Measurements from ENCODE around the gene NLRP4.

Gene NLRP4, protein sequence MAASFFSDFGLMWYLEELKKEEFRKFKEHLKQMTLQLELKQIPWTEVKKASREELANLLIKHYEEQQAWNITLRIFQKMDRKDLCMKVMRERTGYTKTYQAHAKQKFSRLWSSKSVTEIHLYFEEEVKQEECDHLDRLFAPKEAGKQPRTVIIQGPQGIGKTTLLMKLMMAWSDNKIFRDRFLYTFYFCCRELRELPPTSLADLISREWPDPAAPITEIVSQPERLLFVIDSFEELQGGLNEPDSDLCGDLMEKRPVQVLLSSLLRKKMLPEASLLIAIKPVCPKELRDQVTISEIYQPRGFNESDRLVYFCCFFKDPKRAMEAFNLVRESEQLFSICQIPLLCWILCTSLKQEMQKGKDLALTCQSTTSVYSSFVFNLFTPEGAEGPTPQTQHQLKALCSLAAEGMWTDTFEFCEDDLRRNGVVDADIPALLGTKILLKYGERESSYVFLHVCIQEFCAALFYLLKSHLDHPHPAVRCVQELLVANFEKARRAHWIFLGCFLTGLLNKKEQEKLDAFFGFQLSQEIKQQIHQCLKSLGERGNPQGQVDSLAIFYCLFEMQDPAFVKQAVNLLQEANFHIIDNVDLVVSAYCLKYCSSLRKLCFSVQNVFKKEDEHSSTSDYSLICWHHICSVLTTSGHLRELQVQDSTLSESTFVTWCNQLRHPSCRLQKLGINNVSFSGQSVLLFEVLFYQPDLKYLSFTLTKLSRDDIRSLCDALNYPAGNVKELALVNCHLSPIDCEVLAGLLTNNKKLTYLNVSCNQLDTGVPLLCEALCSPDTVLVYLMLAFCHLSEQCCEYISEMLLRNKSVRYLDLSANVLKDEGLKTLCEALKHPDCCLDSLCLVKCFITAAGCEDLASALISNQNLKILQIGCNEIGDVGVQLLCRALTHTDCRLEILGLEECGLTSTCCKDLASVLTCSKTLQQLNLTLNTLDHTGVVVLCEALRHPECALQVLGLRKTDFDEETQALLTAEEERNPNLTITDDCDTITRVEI
- total RNA-seq = 0 to 0.12 (median 0) reads per million in 9 experiments

DNA sequence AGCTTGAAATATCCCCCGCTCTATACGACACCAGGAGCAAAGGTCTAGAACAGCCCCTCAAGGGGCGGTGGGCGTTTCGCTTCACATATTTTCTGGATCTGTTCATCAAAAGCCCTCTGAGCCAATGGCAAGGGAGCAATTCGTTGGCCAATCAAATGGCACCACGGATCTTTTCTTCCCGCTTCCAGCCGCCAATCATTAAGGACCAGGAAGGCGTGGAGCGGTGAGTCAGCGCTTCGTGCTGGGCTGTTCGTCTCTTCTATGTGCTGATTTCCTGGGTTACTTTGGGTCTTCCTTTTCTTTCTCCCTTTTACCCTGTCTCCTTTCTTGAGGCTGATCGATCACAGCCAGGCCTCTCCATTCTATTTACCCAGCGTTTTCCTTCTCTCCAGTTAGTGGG is at the start of gene NLRP4:
NLRP4 (plus strand) TSS at position 201 of the 400 bp plus-strand sequence. CDS start 15,541 bp downstream, outside the sequence.
- ATAC-seq (replicated peaks) (no peak), DNase-seq (no peak)
- H3K4me3 Mint-ChIP-seq = no peak within 1 kb of the TSS
- no peaks in the 10 kb centered on the region for H3K4me1 Mint-ChIP-seq (ENCODE audit: low read depth in 2 of 2)
- no peak within 1 kb of the TSS for H3K27ac Mint-ChIP-seq
- H3K9me3 Mint-ChIP-seq = no peaks in the 10 kb centered on the region
- H3K36me3 Mint-ChIP-seq (ENCODE audit: insufficient read depth) = no peaks in the 10 kb centered on the region
- H3K27me3 Mint-ChIP-seq = no peaks in the 10 kb centered on the region

DNA sequence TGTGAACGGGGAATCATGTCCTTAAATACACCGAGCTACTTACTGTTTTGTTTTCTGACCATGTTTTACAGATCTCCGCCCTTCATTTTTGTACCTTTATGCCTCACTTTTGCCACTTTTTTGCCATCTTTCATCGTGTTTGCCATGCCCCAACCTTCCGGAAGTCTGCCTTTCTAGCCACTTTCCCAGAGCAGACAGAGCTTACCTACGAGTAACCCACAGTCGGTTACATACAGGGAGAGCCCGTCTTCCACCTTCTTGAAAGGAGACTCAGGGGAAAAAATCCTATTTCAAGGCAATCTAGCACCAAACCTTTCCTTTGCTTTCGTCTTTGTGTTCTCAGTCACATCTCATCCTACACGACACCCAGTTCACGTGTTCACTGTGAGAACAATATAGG is 41.3 kb upstream of the NLRP4 start:
- no peak overlapping the region for H3K27ac Mint-ChIP-seq
- no peak for DNase-seq
- H3K36me3 Mint-ChIP-seq (ENCODE audit: insufficient read depth) = no peaks in the 10 kb centered on the region
- no peak for ATAC-seq (replicated peaks)
- H3K27me3 Mint-ChIP-seq = peaks cover 24 to 38% of the 10 kb centered on the region in 2 donors
- H3K9me3 Mint-ChIP-seq = peaks cover 1 to 2% of the 10 kb centered on the region in 2 donors
- no peak overlapping the region for H3K4me3 Mint-ChIP-seq
- no peaks in the 10 kb centered on the region for H3K4me1 Mint-ChIP-seq (ENCODE audit: low read depth in 2 of 2)

DNA sequence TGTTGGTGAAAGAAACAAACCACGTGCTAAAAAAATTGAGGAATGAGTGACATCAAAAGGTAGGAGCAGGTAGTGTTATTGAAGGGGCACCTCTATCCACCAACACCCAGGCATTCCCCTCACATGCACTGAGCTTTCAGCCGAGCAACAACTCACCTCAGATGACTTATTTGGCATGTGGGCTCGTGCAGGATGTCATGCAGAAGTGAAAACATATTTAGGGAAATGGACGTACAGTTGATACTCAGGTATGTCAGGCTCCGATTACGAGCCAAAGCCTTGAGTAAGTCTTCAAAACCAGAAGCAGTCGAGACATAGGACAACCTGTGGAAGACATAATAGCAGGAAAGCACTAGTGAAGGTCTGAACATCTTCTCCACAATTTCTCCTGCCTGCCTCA is 34.9 kb upstream of the NLRP4 start:
- H3K9me3 Mint-ChIP-seq = peaks cover 0 to 11% of the 10 kb centered on the region in 2 donors
- ATAC-seq (replicated peaks) = no peak
- no peaks in the 10 kb centered on the region for H3K36me3 Mint-ChIP-seq (ENCODE audit: insufficient read depth)
- H3K4me1 Mint-ChIP-seq (ENCODE audit: low read depth in 2 of 2) = no peaks in the 10 kb centered on the region
- H3K4me3 Mint-ChIP-seq = no peak overlapping the region
- no peak overlapping the region for H3K27ac Mint-ChIP-seq
- DNase-seq = no peak
- peaks cover 21 to 57% of the 10 kb centered on the region in 2 donors for H3K27me3 Mint-ChIP-seq

DNA sequence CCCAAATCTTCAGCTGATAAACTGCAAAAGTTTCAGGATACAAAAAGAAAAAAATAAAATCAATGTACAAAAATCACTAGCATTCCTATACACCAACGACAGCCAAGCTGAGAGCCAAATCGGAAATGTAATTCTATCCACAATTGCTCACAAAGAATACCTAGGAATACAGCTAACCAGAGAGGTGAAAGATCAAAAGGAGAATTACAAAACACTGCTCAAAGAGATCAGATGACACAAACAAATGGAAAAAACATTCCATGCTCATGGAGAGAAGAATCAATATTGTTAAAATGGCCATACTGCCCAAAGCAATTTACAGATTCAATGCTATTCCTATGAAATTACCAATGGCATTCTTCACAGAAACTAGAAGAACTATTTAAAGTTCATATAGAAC is 34.1 kb upstream of the NLRP4 start:
- peaks cover 18 to 64% of the 10 kb centered on the region in 2 donors for H3K27me3 Mint-ChIP-seq
- H3K9me3 Mint-ChIP-seq = peaks cover 0 to 19% of the 10 kb centered on the region in 2 donors
- no peak overlapping the region for H3K4me3 Mint-ChIP-seq
- ATAC-seq (replicated peaks) (no peak), DNase-seq (no peak)
- H3K36me3 Mint-ChIP-seq (ENCODE audit: insufficient read depth) = no peaks in the 10 kb centered on the region
- H3K27ac Mint-ChIP-seq = no peak overlapping the region
- no peaks in the 10 kb centered on the region for H3K4me1 Mint-ChIP-seq (ENCODE audit: low read depth in 2 of 2)

DNA sequence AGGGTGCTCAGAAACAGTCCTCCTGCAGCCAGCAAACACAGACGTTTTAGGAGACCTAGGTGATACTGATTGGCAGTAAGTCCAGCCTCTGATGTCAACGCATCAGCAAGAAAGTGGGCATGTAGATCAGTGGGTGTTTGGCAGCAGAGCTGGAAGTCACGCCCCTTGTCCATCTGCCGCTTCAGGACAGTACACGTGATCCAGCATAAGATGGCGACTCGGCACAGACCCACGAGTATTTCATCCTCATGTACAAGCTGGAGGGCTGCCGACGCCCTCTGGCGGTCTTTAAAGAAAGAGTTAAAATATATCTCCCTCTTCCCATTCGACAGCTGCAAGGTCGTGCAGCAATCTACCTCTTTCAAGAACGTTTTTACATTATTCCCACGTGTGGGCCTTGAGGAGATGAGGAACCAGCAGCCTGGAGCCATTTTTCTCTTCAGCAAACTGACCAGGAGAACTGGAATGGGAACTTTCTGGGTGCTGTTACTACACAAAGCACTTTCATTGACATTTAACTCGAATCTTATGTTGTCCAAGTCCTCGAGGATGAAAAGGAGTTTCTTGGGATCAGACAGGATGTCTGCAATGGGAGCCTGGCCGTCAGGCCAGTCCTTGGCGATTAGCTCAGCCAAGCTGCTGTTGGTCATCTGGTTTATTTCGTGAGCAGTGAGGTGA is 26.8 kb upstream of the NLRP4 start:
- Mint-ChIP-seq H3K4me1 (ENCODE audit: low read depth in 2 of 2) (no peaks in the 10 kb centered on the region), H3K36me3 (ENCODE audit: insufficient read depth) (no peaks in the 10 kb centered on the region), H3K27me3 (peaks cover 20 to 58% of the 10 kb centered on the region in 2 donors), H3K9me3 (peaks cover 0 to 23% of the 10 kb centered on the region in 2 donors), H3K27ac (no peak overlapping the region), H3K4me3 (no peak overlapping the region)
- DNase-seq (peak in 2 of 3 experiments; percentile 0 to 1), ATAC-seq (replicated peaks) (peak; percentile 27)

DNA sequence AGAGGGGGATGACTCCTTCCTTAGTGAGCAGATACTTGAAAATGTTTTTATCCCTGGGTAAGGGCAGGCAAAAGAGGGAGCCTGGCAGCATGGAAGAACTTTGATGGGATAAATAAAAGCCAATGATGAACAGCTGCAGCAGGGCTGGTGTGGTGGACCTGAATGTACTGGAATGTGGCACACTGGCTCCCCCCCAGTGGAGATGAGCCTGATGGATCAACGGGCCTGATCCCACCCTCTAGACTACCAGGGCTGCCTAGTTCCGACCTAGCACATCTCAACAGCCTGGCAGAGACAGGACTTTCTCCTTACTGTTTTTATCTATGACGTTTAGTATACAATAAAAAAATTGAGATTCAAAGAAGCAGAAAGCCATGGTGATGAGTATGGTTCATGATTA is 25.0 kb upstream of the NLRP4 start:
- Mint-ChIP-seq H3K27me3 (peaks cover 25 to 52% of the 10 kb centered on the region in 2 donors), H3K9me3 (peaks cover 2 to 13% of the 10 kb centered on the region in 2 donors)

DNA sequence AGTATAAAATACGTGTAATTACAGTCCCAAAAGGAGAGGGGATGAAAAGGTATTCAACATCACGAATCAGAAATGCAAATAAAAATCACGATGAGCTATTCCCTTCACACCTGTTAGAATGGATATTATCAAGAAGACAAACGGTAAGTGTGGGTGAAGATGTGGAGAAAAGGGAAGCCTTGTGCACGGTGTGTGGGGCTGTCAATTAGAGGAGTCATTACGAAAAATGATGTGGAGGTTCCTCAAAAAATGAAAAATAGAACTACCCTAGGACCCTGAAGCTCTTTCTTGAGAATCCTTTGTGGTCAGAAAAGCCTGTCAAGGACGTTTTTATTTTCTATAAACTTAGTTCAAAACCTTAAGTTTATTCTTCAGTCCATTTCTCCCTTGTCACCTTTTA is 23.9 kb upstream of the NLRP4 start:
- no peak overlapping the region for H3K4me3 Mint-ChIP-seq
- ATAC-seq (replicated peaks) = no peak

More for the DNA sequence above, 25.0 kb upstream of the NLRP4 start:
- no peak overlapping the region for H3K4me3 Mint-ChIP-seq
- no peaks in the 10 kb centered on the region for H3K4me1 Mint-ChIP-seq (ENCODE audit: low read depth in 2 of 2)
- DNase-seq = no peak
- no peak for ATAC-seq (replicated peaks)
- H3K27ac Mint-ChIP-seq = no peak overlapping the region
- no peaks in the 10 kb centered on the region for H3K36me3 Mint-ChIP-seq (ENCODE audit: insufficient read depth)

DNA sequence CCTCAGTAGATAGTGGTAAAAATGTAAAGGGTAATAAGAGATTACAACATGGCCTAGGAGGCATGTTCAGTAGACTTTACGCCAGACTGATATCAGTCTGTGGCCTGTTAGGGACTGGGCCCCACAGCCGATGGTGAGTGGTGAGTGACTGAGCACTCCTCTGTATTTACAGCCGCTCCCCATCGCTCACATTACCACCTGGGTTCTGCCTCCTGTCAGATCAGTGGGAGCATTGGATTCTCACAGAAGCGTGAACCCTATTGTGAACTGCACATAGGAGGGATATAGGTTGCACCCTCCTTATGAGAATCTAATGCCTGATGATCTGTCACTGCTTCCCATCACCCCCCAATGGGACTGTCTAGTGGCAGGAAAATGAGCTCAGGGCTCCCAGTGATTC is 22.4 kb upstream of the NLRP4 start:
- ATAC-seq (replicated peaks) = no peak
- no peak overlapping the region for H3K4me3 Mint-ChIP-seq
- no peak for DNase-seq
- no peak overlapping the region for H3K27ac Mint-ChIP-seq
- H3K36me3 Mint-ChIP-seq (ENCODE audit: insufficient read depth) = no peaks in the 10 kb centered on the region
- peaks cover 0 to 2% of the 10 kb centered on the region in 2 donors for H3K9me3 Mint-ChIP-seq
- H3K4me1 Mint-ChIP-seq (ENCODE audit: low read depth in 2 of 2) = no peaks in the 10 kb centered on the region
- peaks cover 33 to 48% of the 10 kb centered on the region in 2 donors for H3K27me3 Mint-ChIP-seq

More for the DNA sequence above, 23.9 kb upstream of the NLRP4 start:
- peaks cover 2% of the 10 kb centered on the region in 2 donors for H3K9me3 Mint-ChIP-seq
- no peaks in the 10 kb centered on the region for H3K4me1 Mint-ChIP-seq (ENCODE audit: low read depth in 2 of 2)
- no peak for DNase-seq
- peaks cover 25 to 41% of the 10 kb centered on the region in 2 donors for H3K27me3 Mint-ChIP-seq
- H3K36me3 Mint-ChIP-seq (ENCODE audit: insufficient read depth) = no peaks in the 10 kb centered on the region
- H3K27ac Mint-ChIP-seq = no peak overlapping the region

DNA sequence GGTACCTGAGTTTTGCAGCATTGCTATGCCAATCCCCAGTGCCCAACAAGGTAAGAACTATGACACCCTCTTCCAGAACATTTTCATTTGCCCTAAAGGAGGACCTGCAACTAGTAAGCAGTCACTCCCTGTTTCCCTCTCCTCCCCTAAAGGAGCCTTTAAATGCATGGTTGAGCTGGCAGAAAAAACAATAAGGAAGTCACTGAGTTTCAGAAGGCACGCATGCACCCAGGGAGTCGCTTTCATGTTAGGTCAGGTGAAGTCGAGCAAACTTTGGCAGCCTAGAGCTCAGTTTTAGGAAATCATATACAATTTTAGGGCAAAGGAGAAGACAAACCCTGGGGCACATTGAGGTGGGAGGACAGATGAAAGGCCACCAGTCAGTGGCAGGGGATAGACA is 16.3 kb upstream of the NLRP4 start:
- no peak for ATAC-seq (replicated peaks)
- Mint-ChIP-seq H3K9me3 (peaks cover 2 to 5% of the 10 kb centered on the region in 2 donors), H3K27me3 (peaks cover 7 to 19% of the 10 kb centered on the region in 2 donors), H3K27ac (no peak overlapping the region), H3K36me3 (ENCODE audit: insufficient read depth) (peaks cover 3% of the 10 kb centered on the region), H3K4me1 (ENCODE audit: low read depth in 2 of 2) (no peaks in the 10 kb centered on the region), H3K4me3 (no peak overlapping the region)
- DNase-seq = no peak

DNA sequence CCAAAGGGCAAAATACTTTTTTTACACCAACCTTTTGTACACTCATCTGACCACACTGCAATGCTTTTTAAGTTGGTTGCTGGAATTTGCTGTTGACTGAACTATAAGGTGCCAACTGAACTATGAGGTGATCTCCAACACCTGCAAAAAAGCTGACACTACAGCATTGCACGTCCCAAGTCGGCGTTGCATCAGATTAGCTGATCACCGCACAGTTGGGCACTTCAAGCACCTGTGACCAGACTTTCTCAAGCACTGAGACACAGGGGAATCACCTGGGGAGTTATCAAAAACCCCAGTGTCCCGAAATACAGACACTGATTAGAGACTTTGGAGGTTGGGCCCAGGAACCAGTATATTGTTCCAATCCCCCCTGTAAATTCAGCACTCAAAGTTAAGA is 5.7 kb upstream of the NLRP4 start:
- DNase-seq = no peak
- Mint-ChIP-seq H3K27me3 (peaks cover 0 to 7% of the 10 kb centered on the region in 2 donors), H3K4me1 (ENCODE audit: low read depth in 2 of 2) (no peaks in the 10 kb centered on the region), H3K9me3 (no peaks in the 10 kb centered on the region), H3K27ac (no peak overlapping the region), H3K36me3 (ENCODE audit: insufficient read depth) (no peaks in the 10 kb centered on the region), H3K4me3 (no peak overlapping the region)
- no peak for ATAC-seq (replicated peaks)

DNA sequence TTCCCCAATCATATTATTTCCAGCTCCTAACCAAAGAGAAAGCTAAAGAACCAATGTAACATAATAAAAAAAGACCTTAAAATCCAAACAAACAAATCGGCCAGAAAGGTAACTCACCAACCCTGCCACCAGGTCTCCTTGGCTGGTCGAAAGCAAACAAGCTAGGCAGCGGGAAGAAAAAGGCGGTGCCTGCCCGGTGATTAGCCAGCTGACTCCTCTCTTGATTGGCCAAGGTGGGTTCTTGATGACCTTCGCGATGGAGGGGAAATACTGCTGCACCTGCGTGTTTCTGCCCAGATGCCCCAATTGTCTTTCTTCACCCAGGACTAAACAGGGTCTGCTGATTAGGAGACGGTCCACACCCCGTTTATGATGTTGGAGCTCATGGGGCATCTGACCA is 4.5 kb upstream of the NLRP4 start, which contains the start of gene NLRP11:
NLRP11 (minus strand) TSS at position 154 of the 400 bp plus-strand sequence. CDS start 13,825 bp downstream, outside the sequence.
- peaks cover 0 to 7% of the 10 kb centered on the region in 2 donors for H3K27me3 Mint-ChIP-seq
- no peak within 1 kb of the TSS for H3K27ac Mint-ChIP-seq
- H3K9me3 Mint-ChIP-seq = no peaks in the 10 kb centered on the region
- H3K4me3 Mint-ChIP-seq = no peak within 1 kb of the TSS
- no peaks in the 10 kb centered on the region for H3K36me3 Mint-ChIP-seq (ENCODE audit: insufficient read depth)
- no peak for DNase-seq
- H3K4me1 Mint-ChIP-seq (ENCODE audit: low read depth in 2 of 2) = no peaks in the 10 kb centered on the region
- ATAC-seq (replicated peaks) = no peak

DNA sequence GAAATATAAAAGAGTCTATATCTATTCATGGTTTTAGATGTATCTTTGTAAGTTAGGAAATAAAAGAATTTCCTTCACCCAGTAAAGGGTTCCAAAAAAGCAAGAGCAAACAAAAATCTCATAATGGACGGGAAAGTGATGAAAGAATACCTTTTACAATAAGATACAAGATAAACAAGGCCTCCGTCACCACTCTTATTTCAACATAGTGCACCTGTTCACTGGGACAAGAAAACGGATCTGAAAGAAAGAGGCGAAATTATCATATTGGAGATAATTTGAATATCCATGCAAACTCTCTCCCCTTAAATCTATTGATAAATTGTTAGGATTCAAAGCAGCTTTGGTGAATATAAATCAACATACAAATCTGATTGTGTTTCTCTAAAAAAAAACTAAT is 3.7 kb upstream of the NLRP4 start:
- no peaks in the 10 kb centered on the region for H3K9me3 Mint-ChIP-seq
- H3K4me3 Mint-ChIP-seq = no peak overlapping the region
- no peaks in the 10 kb centered on the region for H3K36me3 Mint-ChIP-seq (ENCODE audit: insufficient read depth)
- ATAC-seq (replicated peaks) (no peak), DNase-seq (no peak)
- H3K4me1 Mint-ChIP-seq (ENCODE audit: low read depth in 2 of 2) = no peaks in the 10 kb centered on the region
- H3K27me3 Mint-ChIP-seq = peaks cover 0 to 7% of the 10 kb centered on the region in 2 donors
- no peak overlapping the region for H3K27ac Mint-ChIP-seq

DNA sequence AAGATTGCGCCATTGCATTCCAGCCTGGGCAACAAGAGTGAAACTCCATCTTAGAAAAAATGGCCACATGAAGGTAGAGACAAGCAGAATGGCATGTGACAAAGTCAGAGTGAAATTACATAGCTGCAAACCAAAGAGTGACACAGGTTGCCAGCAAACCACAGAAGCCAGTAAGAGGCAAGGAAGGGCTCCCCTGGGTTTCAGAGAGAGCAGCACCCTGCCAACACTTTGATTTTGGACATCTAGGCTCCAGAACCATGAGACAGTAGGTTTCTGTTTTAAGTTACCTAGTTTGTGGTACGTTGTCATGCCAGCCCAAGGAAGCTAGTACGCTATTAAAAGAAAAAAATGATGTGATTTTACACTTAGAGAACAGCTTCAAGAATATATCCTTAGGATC is 1.9 kb downstream of the NLRP4 start:
- Mint-ChIP-seq H3K27me3 (no peaks in the 10 kb centered on the region), H3K36me3 (ENCODE audit: insufficient read depth) (no peaks in the 10 kb centered on the region), H3K27ac (no peak overlapping the region), H3K9me3 (no peaks in the 10 kb centered on the region), H3K4me1 (ENCODE audit: low read depth in 2 of 2) (no peaks in the 10 kb centered on the region), H3K4me3 (no peak overlapping the region)
- ATAC-seq (replicated peaks) (no peak), DNase-seq (no peak)

Measured in effector memory CD8-positive, alpha-beta T cell (primary cell).